Type B pancreatic cell (in vitro differentiated cells): ENCODE results near the gene LRFN4. TPM values are rescaled to one million over a fixed set of nuclear protein-coding genes. Genes with fewer than 3 reads are reported as not detected.
A peak's percentile ranks its signal among the peaks of the same experiment; 100 is the strongest.

Experiments used
- DNase-seq: peaks from one replicate; pipeline ENCODE4 v3.0.0; 2021; ENCODE audit warnings: mixed read lengths; ENCODE audit not compliant: unreplicated experiment; ENCODE audit errors: extremely low spot score
- H3K27ac Mint-ChIP-seq: 2 replicates; pipeline ENCODE4 v1.8.0; 2021; ENCODE audit warnings: mild to moderate bottlenecking, mixed read lengths
- H3K27me3 Mint-ChIP-seq: 2 replicates; pipeline ENCODE4 v1.8.0; 2021; ENCODE audit warnings: mixed read lengths
- H3K36me3 Mint-ChIP-seq: 2 replicates; pipeline ENCODE4 v1.8.0; 2021; ENCODE audit warnings: mixed read lengths
- H3K4me1 Mint-ChIP-seq: one replicate; pipeline ENCODE4 v1.8.0; 2021; ENCODE audit warnings: mixed read lengths; ENCODE audit not compliant: unreplicated experiment
- H3K4me3 Mint-ChIP-seq: 2 replicates; pipeline ENCODE4 v1.8.0; 2021; ENCODE audit warnings: mild to moderate bottlenecking, mixed read lengths
- H3K9me3 Mint-ChIP-seq: 2 replicates; pipeline ENCODE4 v1.8.0; 2021; ENCODE audit warnings: mixed read lengths
- CTCF ChIP-seq: fragments of 200-600 bp; sonication (generic); conservative IDR thresholded peaks from 2 replicates; pipeline ENCODE4 v1.5.0; 2021; ENCODE audit warnings: antibody characterized with exemption, mild to moderate bottlenecking
- total RNA-seq: library from RNA; stranded (reverse); gene quantifications from 2 replicates; pipeline ENCODE4 v1.2.1, GENCODE V29; 2021; ENCODE audit warnings: low replicate concordance

The LRFN4 gene
- total RNA-seq, 1 donor from 2014 or later: 28.5 TPM

GRCh38 chr11:66894141-66894540 lies 37.3 kb downstream of the LRFN4 start:
- no peak for TF ChIP-seq CTCF
- Mint-ChIP-seq H3K4me1 (peaks cover 16% of the 10 kb centered on the region), H3K27ac (no peak overlapping the region), H3K4me3 (no peak overlapping the region), H3K27me3 (no peaks in the 10 kb centered on the region), H3K36me3 (no peaks in the 10 kb centered on the region), H3K9me3 (no peaks in the 10 kb centered on the region)
- no peak for DNase-seq

DNA sequence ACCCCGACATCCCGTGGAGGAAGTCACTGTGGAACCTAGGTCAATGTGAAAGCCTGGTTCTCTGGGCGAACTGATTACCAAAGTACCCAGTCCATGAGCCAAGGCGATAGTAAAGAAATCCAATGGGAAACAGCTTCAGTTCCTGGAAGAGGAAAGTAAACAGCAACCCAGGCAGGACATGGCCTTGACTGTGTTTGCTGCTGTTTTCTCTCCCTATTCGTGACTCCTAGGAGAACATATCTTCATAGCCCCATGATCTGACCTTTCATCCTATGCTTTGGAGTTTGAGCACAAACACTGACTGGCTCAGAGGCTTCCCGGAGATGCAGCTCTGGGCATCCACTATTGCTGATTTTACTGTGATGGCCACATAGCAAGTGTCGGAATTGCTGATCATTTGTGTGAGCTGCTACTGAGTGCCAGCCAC lies 45.1 kb downstream of the LRFN4 start:
- peaks cover 29% of the 10 kb centered on the region for H3K4me1 Mint-ChIP-seq

DNA sequence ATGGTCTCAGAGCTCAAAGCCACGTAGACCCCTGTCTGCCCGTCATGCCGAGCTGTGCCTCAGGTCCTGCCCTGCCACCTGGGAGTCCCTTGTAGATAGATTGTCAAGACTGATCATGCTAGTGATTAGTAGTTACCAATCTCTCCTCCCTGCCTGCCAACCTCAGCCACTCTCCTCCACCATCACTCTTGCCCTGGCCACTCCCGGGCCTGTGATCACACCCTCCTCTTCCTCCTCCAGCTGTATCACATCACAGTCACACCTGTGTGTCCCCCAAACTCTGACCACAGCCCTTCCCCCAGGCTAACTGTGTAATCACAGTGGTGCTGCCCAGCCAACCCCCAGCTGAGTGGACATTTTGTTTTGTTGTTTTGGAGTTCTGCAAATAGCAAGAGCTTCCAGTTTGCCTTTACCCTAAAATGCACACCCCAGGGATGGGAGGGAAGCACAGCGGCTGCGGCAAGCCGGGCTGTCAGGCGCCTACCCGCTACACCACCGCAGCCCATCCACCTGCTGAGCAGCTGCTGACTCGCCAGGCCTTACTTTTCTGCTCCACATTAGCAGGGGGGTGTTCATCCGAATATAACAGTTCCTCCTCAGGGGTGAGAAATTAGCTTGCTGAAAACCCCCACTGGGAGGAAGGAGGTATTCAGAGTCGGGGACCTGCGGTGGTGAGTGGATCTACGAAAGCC lies 45.8 kb downstream of the LRFN4 start:
- H3K9me3 Mint-ChIP-seq: no peaks in the 10 kb centered on the region
- no peaks in the 10 kb centered on the region for H3K27me3 Mint-ChIP-seq
- H3K4me3 Mint-ChIP-seq: no peak overlapping the region
- H3K27ac Mint-ChIP-seq: no peak overlapping the region
- H3K4me1 Mint-ChIP-seq: peaks cover 31% of the 10 kb centered on the region
- no peak for TF ChIP-seq CTCF
- H3K36me3 Mint-ChIP-seq: no peaks in the 10 kb centered on the region
- DNase-seq: no peak

More for the DNA sequence above, 45.1 kb downstream of the LRFN4 start:
- H3K4me3 Mint-ChIP-seq: no peak overlapping the region
- H3K27ac Mint-ChIP-seq: no peak overlapping the region
- TF ChIP-seq CTCF: no peak
- no peaks in the 10 kb centered on the region for H3K9me3 Mint-ChIP-seq
- H3K36me3 Mint-ChIP-seq: no peaks in the 10 kb centered on the region
- no peak for DNase-seq
- no peaks in the 10 kb centered on the region for H3K27me3 Mint-ChIP-seq

DNA sequence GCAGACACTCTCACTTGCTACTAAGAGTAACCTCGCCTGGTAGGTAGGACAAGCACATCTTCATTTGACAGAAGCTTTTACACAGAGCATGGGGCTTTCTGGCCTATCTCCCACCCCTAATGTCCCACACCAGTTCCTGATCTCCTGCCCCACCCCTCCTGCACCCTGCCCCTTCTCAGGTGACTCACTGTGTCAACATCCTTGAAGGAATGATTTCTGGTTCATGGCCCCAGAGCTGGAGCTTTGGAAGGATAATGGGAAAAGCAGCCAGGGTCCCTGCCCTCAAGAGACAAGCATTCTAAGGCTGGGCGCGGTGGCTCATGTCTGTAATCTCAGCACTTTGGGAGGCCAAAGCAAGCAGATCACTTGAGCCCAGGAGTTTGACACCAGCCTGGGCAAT lies 47.2 kb downstream of the LRFN4 start:
- no peak overlapping the region for H3K4me3 Mint-ChIP-seq
- H3K36me3 Mint-ChIP-seq: no peaks in the 10 kb centered on the region
- no peaks in the 10 kb centered on the region for H3K27me3 Mint-ChIP-seq
- peaks cover 38% of the 10 kb centered on the region for H3K4me1 Mint-ChIP-seq
- H3K9me3 Mint-ChIP-seq: no peaks in the 10 kb centered on the region
- no peak for TF ChIP-seq CTCF
- no peak for DNase-seq
- peak overlapping the region; percentile 81 for H3K27ac Mint-ChIP-seq

DNA sequence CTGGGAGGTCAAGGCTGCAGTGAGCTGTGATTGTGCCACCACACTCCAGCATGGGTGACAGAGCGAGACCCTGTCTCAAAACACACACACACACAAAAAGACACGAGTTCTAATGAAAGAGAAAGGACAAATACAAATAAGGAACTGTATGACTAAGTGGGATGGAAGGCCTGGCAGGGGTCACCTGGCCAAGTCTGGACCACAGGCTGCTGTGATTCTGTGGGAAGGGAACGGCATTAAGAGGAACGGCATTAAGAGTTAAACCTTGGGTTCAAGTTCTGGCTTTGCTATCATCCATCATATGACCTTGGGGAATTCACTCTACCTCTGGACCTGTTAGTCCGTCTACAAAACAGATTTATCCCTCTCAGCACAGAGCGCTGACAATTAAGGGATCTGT lies 47.7 kb downstream of the LRFN4 start:
- H3K4me3 Mint-ChIP-seq: no peak overlapping the region
- H3K9me3 Mint-ChIP-seq: no peaks in the 10 kb centered on the region
- no peaks in the 10 kb centered on the region for H3K36me3 Mint-ChIP-seq
- no peaks in the 10 kb centered on the region for H3K27me3 Mint-ChIP-seq
- DNase-seq: no peak
- peaks cover 38% of the 10 kb centered on the region for H3K4me1 Mint-ChIP-seq
- peak overlapping the region; percentile 81 for H3K27ac Mint-ChIP-seq
- no peak for TF ChIP-seq CTCF
